HG03280 (cell line): Measurements from ENCODE around the gene SOBP.
"Not testable (repeated sequence)": the region's sequence is repeated elsewhere in the genome, so short reads cannot be mapped to it uniquely, and the experiment has no call there.

Experiments
- ATAC-seq: cut with Tn5 transposase; IDR thresholded peaks from one replicate; pipeline ENCODE4 v1.9.1; 2021; ENCODE audit warnings: mild to moderate bottlenecking, moderate library complexity; ENCODE audit not compliant: unreplicated experiment

Gene SOBP

DNA sequence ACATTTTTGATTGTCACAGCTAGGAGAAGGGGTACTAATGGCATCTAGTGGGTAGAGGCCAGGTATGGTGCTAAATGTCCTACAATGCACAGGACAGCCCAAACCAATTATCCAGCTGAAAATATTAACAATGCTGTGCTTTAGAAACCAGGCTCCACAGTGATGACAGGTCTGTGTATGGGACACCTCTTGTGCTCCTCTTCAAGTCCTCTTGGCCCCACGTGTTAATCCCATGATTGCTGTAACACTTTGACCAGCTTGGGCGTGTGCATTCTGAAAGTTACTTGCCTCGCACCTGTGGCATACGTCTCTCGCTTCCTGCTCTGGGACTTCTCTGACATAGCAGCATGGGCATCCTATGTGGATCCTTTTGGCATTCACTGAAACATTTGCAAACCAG is 29.3 kb downstream of the SOBP start:
- not testable (repeated sequence) for ATAC-seq

DNA sequence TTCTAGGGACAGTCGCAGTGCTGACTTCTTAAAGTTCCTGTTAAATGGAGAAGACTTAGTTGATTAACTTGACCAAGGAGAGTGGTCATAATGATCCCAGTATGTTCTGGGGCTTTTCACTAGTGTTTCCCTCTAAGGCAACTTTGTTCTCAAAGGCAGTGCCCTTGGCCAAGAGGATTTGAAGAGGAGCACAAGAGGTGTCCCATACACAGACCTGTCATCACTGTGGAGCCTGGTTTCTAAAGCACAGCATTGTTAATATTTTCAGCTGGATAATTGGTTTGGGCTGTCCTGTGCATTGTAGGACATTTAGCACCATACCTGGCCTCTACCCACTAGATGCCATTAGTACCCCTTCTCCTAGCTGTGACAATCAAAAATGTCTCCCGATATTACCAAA is 30.8 kb downstream of the SOBP start:
- ATAC-seq: not testable (repeated sequence)

DNA sequence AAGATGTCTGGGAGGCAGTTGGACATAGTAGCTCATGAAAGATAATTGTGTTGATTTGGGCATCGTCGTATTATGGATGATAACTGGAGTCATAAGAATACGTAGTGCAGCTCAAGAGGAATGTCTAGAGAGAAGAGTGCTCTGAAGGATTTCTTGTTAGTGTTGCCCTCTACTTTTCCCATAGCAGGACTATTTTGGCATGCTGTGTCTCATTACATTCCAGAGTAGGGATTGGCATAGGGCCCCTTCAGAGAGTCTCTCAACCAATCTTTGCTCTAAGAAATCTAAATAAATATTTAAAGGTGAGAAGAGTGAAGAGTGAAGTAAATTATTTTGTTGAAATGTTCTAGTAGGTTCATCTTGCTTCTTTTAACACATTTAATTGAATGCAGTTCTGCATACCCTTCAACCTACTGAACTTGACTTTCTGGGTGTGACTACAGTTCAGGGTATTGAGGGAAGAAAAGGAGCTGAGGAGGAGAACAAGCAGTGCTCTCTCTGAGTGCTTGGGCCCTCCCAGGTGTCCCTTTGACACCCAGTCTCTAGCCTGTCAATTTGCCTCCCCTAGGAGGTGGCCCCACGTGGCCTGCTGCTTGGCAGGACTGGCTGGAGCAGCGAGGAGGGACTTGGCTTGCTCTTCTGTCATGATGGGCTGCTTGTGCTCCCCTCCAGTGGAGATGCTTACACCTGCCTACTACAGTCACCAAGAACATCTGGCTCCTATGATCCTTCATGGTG is 33.3 kb downstream of the SOBP start:
- no peak for ATAC-seq

DNA sequence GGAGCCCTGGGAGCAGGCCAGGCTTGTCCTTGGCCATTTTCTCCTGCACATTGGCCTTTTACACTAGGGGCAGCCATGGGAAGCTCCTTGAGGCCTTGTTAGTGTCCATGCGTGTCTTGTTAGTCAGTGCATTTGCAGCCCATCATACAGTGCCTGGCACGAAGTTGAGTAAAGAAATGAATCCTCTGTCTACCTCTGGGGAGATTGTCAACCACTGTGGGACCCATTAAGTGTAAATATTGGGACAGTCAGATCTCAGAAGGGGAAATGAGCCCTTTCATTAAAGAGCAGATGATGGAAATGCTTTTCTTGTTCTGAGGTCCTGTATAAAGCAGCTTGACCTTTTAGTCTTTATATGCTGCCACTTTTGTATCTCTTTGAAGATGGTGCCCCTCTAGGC is 33.9 kb downstream of the SOBP start:
- ATAC-seq: no peak

DNA sequence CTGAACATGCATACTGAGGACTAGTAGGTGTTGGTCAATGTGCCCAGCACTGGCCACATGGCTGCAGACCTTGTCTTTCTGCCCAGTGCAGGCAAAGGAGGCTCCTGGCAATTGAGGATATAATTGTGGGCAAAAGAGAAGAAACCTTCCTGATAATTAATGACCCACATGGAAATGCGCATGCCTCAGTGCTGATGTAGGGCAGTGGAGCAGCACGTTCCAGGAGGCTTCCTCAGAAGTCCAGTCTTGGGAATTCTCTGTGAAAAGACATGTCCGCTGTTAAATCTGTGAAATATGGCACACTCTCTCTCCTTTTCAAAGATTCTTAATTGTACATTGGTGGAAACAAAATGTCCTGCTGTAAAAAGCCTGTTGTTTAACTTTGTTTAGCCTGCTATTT is 34.7 kb downstream of the SOBP start:
- no peak for ATAC-seq

DNA sequence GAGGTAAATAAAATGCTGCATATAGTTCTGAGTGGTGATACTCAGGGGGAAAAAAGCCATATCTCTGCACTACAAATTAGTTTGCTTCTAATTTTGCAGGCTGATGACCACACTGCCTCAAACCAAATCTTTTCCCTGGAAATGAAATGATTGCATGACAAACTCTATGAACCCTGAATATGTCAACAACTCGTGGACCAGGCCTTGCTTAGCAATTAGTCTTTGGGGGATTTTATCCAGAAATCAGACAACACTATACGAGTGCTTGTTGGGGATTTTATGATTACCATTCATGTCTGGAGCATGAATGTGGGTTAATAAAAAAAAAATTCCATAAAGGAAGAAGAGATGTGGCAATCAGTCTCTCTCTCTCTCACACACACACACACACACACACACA is 42.0 kb downstream of the SOBP start:
- no peak for ATAC-seq

DNA sequence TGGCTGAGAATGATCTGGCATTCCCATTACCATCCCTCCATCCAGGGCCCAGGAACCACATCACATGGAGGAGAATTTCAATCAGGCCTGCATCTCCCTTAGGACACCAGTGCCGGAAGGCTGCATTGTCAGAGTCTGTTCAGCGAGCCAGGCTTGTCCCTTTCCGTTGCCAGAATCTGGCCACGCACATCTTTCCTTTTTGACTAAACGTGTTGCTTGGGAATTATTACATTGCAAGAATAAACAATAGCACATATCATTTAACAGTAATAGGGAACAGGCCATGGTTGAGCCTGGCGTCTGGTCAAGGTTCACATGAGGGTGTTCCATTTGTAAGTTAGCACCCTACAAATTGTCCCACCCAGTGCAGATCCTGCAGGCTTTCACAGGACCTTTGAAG is 42.8 kb downstream of the SOBP start:
- ATAC-seq: no peak

DNA sequence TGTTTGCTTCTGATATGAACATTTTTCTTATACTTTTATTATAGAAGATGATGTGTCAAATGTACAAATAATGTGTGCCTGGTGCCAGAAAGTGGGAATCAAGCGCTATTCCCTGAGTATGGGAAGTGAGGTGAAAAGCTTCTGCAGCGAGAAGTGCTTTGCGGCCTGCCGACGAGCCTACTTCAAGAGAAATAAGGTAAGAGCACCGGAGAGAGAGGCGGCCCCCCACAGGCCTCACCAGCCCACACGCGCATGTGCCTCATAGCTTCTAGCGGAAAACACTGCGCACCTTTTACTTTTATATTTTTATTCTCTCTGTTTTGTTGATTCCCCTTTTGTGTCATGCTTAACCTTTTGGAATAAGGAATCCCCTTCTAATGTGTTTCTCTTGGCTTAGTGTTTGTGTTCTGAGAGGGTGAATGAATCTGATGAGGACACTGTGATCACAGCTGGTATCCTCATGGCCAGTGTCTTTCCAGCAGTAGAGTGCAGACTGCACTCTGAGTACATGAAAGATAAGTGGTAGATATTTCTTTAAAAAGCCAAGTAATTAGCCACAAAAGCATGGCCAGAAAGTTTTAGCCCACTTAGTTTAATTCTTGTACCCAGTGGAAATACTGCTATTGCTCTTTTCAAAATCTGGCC is 43.6 kb downstream of the SOBP start:
- no peak for ATAC-seq

DNA sequence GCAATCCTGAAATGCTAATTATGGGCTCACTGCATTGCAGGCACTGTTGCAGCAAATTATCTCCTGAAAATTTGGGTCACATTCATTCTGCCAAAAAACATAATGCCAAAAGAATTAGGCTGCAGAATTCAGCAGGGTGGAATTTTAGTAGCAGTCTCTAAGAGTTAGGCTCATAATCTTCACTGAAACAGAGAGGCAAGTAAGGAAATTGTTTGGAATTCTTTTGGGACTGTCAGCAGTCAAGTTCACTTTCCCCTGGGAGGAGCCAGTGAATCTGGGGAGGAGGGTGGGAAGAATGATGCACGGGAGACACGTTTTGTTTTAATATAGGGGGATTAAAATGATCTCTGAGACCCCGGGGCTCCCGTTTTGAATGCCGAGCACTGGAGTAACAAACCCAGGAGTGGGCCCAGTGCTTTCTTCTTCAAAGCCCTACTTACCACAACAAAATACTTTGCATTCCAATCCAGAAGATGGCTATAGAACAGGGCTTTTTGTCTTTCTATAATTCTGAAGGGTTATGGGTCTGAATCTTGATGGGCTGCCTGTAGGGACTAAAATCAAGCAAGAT is 44.7 kb downstream of the SOBP start:
- ATAC-seq: no peak

DNA sequence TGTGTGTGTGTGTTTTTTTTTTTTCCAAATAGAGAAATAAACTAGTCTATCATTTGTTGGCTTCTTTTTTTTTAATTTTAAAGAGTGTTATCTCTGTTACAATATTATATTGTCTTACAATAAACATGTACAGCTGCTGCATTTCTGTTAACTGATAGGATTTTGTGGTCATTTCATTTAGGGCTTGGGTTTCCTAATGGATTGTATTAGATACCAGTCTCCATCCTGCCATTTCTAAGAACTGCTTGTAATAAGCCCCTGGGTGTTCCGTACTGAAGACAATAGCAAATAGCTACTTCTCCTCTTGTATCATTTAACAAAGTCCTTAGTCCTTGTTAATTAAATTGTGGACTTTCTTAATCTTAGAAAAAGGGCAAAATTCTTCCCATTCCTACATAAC is 45.7 kb downstream of the SOBP start:
- no peak for ATAC-seq

DNA sequence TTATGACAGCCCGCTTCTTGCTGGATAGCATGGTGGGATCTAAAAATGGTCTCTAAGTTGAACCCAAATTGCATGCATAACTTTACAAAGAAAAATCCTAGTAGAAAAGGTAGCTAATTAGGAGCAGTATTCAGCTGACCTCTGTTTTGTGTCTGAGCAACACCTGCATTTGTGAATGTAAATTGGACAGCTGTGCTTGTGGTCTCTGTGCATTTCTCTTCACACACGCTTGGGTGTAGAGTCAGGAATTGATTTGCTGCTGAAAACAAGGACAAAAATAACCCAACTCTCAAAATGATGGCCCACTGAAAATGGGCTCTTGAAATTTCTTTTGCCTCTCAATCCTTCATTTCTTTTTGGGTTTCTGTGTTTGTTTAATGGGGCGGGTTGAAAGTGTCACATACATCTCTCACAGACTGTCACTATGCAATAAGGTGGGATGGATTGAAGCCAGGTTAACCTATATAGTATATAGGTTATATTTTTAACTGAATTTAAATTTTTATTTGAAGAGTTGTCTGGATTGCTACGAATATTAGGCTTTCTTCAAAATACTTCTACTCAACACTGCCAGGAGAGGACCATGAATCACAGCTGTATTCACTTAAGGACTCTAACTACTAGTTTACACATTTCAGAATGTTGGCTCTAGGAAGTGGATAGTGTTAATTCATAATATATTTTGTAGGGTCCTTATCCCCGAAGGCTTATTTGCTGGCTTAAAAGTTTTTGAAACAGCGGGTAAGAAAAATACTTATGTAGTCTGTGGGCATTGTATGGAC is 46.5 kb downstream of the SOBP start:
- no peak for ATAC-seq

DNA sequence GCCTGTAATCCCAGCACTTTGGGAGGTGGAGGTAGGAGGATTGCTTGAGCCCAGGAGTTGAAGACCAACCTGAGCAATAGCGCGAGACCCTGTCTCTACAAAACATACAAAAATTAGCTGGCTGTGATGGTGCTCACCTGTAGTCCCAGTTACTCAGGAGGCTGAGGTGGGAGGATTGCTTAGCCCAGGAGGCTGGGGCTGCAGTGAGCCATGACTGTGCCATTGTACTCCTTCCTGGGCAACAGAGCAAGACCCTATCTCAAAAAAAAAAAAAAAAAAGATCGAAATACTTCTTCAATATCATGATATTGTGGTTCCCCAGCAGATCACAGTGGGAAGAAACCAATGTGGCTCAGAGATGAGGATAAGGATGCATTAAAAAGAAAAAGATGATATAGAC is 47.6 kb downstream of the SOBP start:
- ATAC-seq: no peak

DNA sequence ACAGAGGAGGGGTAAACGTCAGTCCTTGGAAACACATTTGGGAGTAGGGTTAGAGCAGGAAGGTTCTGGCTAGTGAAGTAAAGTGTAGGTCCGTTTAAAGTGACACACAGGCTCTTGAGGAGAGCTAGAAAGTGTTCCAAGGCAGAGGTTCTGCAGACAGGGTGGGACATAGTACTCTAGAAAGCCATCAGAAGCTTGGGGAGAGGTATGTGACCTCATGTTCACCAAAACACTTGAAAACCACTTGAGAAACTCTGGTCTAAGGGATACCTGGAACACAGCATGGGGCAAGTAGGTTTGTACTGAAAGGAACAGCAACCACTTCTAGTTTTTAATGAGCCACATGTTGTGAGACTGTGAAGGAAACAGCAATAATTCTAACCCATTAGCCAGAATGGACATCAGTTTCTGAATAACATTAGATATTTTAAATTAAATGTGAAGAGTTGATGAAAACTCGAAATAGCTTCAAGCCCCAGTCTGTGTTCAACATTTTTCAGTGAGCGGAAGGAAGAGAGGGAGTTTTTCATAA is 49.0 kb downstream of the SOBP start:
- ATAC-seq: no peak

DNA sequence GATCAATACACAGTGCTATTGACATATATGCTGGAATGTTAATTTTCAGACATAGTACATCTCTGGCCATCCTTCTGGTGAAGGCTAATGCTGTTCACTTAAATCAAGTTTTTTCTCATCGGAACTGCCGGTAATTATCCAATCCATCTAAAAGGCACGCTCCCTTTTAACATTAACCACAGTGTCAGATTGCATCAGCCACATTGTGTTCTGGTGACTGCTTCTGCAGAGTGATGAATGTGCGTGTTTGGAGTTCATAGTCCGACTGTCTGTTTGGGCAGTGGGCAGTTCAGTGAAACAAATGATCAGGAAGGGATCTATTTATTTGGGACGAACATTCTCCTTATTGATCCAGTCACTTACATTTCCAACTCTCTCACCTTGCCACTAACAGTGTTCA is 49.5 kb downstream of the SOBP start:
- no peak for ATAC-seq

DNA sequence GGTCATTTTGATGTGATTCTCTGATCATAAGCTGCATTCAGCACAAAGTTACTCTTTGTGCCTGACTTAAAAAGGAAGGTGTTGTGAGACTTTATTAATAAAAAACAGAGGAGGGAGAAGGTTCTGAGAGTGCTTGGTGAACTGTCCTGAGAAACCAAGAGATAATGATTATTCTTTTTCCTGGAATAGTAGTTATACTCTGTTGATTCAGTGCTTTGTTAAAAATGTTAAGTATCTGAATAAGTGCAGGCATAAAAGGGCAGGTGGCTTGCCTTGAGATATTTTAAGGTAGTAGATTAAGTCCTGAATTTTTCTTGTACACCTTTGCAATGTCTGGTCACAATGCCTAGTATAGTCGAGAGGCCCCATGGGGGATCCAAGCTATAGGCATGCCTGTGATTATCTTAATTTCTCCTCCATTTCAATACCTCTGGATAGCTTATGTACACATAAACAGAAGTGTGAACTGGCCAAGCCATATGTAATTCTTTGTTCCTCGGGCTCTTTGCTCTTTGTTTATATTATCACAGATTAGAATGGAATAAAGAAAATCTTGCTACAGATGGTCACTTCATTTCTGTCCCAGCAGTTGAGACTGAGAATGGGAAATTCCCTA is 50.0 kb downstream of the SOBP start:
- ATAC-seq: no peak

DNA sequence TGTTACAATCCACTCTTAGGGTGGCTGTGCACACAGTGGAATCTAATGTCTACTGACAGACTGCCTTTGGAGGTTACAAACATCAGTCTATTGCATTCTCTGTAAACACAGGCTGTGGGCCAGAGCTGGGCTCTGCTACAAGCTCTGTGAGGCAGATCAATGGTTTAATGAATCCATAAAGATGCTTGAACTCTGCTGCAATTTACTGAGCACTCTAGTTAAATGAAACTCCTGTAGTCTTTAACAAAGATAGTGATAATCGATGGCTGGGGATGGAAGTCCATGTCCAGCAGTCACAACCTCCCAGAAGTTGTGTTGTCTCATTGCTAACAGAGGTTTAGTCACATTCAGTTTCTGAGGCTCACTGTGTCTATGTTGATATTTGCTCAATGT is 50.5 kb downstream of the SOBP start:
- no peak for ATAC-seq

DNA sequence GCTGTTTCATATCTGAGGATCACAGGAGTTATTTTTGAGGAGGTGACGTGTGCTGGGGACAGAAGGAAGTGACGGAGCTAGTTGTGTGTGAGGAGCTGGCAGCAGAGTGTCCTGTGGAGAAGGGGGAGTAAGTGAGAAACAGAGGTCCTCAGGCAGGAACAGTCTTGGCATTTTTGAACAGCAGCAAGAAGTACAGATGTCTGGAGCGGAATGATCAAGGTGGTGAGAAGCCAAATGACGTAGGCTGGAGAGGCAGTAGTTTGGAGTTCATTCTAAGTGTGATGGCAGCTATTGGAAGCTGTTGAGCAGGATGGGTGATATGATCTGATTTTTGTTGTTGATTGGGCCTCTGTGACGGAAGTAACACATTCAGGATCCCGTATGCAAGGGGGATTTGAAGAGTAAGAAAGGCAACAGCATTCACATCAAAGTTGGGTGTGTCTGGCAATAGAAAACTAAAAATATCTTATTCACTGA is 52.3 kb downstream of the SOBP start:
- ATAC-seq: no peak

DNA sequence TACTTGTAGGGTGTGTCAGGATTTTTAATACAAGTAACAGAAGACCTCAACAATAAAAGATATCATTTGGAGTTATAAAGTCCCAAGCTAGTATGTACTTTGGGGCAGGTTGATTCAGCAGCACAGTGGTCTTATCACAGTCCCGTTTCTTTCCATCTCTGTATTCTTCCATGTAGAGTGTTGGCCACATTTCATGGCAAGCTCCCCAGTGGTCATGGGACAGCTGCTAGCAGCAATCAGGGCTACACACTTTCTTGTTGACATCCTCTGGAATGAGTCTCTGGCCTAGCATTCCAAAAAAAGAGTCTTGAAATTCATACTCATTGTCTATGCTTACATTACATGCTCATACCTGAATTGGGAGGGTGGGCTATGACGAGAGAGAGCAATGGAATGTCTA is 53.2 kb downstream of the SOBP start:
- ATAC-seq: no peak

DNA sequence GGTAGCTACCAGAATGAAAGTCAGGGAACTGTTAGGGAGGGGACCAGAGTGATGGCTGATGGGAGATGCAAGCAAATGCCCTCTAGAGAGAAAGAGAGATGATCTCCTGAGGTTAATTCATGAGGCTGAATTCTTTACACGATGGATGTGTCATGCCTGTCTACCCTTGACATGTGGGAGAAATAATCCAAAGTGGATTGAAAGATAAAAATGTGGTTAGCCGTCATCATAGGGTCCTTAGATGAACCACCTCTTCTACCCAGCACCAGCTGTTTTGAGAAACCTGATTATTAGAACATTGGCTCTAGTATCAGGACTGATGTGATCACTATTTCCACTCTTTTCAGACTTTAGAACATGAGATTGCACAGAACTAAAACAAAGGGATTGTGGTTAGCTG is 53.6 kb downstream of the SOBP start:
- no peak for ATAC-seq

DNA sequence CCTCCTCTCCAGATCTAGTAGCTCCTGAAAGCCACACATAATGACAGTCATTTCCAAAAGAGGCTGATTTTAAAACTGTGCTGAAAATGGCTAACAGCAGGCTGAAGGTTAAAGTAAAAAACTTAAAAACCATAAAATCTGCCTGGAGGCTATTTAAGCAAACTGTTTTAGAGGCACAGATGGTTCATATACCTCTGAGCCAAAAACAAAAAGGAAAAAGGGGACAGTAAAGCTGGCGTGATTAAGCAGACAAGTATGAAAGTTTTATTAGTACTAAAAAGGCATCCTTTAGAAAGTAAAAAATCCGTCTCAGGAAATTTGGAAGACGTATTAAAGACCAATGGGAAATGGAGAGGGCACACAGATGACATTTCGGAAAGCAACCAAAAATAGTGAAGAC is 55.8 kb downstream of the SOBP start:
- ATAC-seq: no peak
